Endodermal cell (in vitro differentiated cells): Measurements from ENCODE around the gene SPPL3. TPM values are rescaled to one million over a fixed set of nuclear protein-coding genes. Genes with fewer than 3 reads are reported as not detected.

Experiments
- DNase-seq: peaks from one replicate; pipeline ENCODE4 v3.0.0-alpha.2; 2017
- H3K27ac ChIP-seq: 2 replicates; pipeline ENCODE4 v1.5.1; 2013; ENCODE audit warnings: mild to moderate bottlenecking, low read depth, low read length, moderate library complexity
- H3K27me3 ChIP-seq: 2 replicates; pipeline ENCODE4 v1.6.1; 2013; ENCODE audit warnings: mild to moderate bottlenecking, low read length, moderate library complexity; ENCODE audit not compliant: insufficient read depth, control insufficient read depth, poor library complexity, severe bottlenecking
- H3K36me3 ChIP-seq: 2 replicates; pipeline ENCODE4 v1.7.0; 2013; ENCODE audit warnings: mild to moderate bottlenecking, low read length, moderate library complexity; ENCODE audit not compliant: control insufficient read depth, insufficient read depth
- H3K4me1 ChIP-seq: one replicate; pipeline ENCODE4 v1.7.0; 2013; ENCODE audit warnings: low read length; ENCODE audit not compliant: control insufficient read depth, insufficient read depth
- H3K4me3 ChIP-seq: 2 replicates; pipeline ENCODE4 v1.5.1; 2013; ENCODE audit warnings: mild to moderate bottlenecking, low read length, moderate library complexity
- H3K9ac ChIP-seq: 2 replicates; pipeline ENCODE4 v1.6.1; 2013; ENCODE audit warnings: mild to moderate bottlenecking, low read length, moderate library complexity; ENCODE audit not compliant: poor library complexity, severe bottlenecking; ENCODE audit errors: extremely low read depth
- H3K9me3 ChIP-seq: 2 replicates; pipeline ENCODE4 v1.6.1; 2013; ENCODE audit warnings: mild to moderate bottlenecking, low read length, moderate library complexity; ENCODE audit not compliant: control insufficient read depth
- H3K27ac Mint-ChIP-seq: 2 replicates; pipeline ENCODE4 v1.8.0; 2020; ENCODE audit warnings: mixed read lengths
- H3K27me3 Mint-ChIP-seq: 2 replicates; pipeline ENCODE4 v1.8.0; 2021; ENCODE audit warnings: mild to moderate bottlenecking, mixed read lengths; ENCODE audit not compliant: insufficient read depth
- H3K36me3 Mint-ChIP-seq: 2 replicates; pipeline ENCODE4 v1.8.0; 2020; ENCODE audit warnings: low read depth, mixed read lengths
- H3K4me1 Mint-ChIP-seq: 2 replicates; pipeline ENCODE4 v1.8.0; 2020; ENCODE audit warnings: mixed read lengths
- H3K4me3 Mint-ChIP-seq: 2 replicates; pipeline ENCODE4 v1.8.0; 2020; ENCODE audit warnings: mild to moderate bottlenecking, moderate library complexity, mixed read lengths
- H3K9me3 Mint-ChIP-seq: 2 replicates; pipeline ENCODE4 v1.8.0; 2020; ENCODE audit warnings: mild to moderate bottlenecking, mixed read lengths
- CTCF ChIP-seq: fragments of 200-600 bp; sonication (generic); conservative IDR thresholded peaks from 2 replicates; pipeline ENCODE4 v1.5.0; 2021; ENCODE audit warnings: antibody characterized with exemption, mild to moderate bottlenecking
- WGBS, 2 experiments: methylation state at CpG; one replicate each; pipeline versions ENCODE4 v1.1.5 to v1.1.7; 2013; ENCODE audit warnings: missing lambda C conversion rate in 2 of 2, mixed read lengths in 1 of 2; ENCODE audit not compliant: insufficient coverage in 1 of 2, insufficient read length in 1 of 2; 5-methylcytosine and 5-hydroxymethylcytosine counted together
- total RNA-seq, 2 donors: library from RNA; stranded (reverse); fragmentation: NEBNext Ultra II Directional in 1 of 2; extraction: Animal tissue kit (Norgen Biotek cat#: 25700) in 1 of 2; gene quantifications; 2 replicates in 1 of 2; 3 replicates in 1 of 2; pipeline ENCODE4 v1.2.1, GENCODE V29; 2021

The SPPL3 gene
- total RNA-seq, 2 donors from 2014 or later = 41.1 to 46.8 TPM

- no peak overlapping the region for H3K27ac ChIP-seq
- WGBS, 2 experiments = 97 to 100% methylated on average over 2 of the region's 2 CpGs
- H3K27me3 Mint-ChIP-seq = no peaks in the 10 kb centered on the region
- H3K9me3 ChIP-seq = peaks cover 25% of the 10 kb centered on the region
- no peaks in the 10 kb centered on the region for H3K4me1 ChIP-seq
- H3K4me3 ChIP-seq = no peak overlapping the region
- H3K9ac ChIP-seq = no peak overlapping the region
- no peak for DNase-seq
- TF ChIP-seq CTCF = no peak
- peaks cover 13% of the 10 kb centered on the region for H3K36me3 ChIP-seq
- no peaks in the 10 kb centered on the region for H3K4me1 Mint-ChIP-seq
- H3K27me3 ChIP-seq = no peaks in the 10 kb centered on the region
- peaks cover 19% of the 10 kb centered on the region for H3K9me3 Mint-ChIP-seq
- H3K4me3 Mint-ChIP-seq = no peak overlapping the region
- H3K36me3 Mint-ChIP-seq = peaks cover 20% of the 10 kb centered on the region
- no peak overlapping the region for H3K27ac Mint-ChIP-seq
These were observed 112.4 kb downstream of the SPPL3 start for GRCh38 chr12:120791669-120792176.

GRCh38 chr12:120790114-120790513, 114.0 kb downstream of the SPPL3 start:
- Mint-ChIP-seq H3K4me3 (no peak overlapping the region), H3K9me3 (peaks cover 3% of the 10 kb centered on the region), H3K36me3 (peaks cover 6% of the 10 kb centered on the region), H3K27me3 (no peaks in the 10 kb centered on the region), H3K4me1 (no peaks in the 10 kb centered on the region), H3K27ac (no peak overlapping the region)
- TF ChIP-seq CTCF = no peak
- peaks cover 4% of the 10 kb centered on the region for H3K36me3 ChIP-seq
- no peaks in the 10 kb centered on the region for H3K4me1 ChIP-seq
- no peaks in the 10 kb centered on the region for H3K27me3 ChIP-seq
- H3K9me3 ChIP-seq = peaks cover 9% of the 10 kb centered on the region
- DNase-seq = no peak
- H3K27ac ChIP-seq = no peak overlapping the region
- H3K4me3 ChIP-seq = no peak overlapping the region
- H3K9ac ChIP-seq = no peak overlapping the region
- WGBS, 2 experiments = 96 to 97% methylated on average over 5 of the region's 5 CpGs

GRCh38 chr12:120787889-120788288, 116.3 kb downstream of the SPPL3 start:
- Histone ChIP-seq H3K9ac (no peak overlapping the region), H3K27ac (no peak overlapping the region), H3K4me1 (no peaks in the 10 kb centered on the region), H3K9me3 (no peaks in the 10 kb centered on the region), H3K27me3 (no peaks in the 10 kb centered on the region), H3K36me3 (peaks cover 18% of the 10 kb centered on the region), H3K4me3 (no peak overlapping the region)
- TF ChIP-seq CTCF = no peak
- peaks cover 5% of the 10 kb centered on the region for H3K36me3 Mint-ChIP-seq
- no peak for DNase-seq
- H3K4me3 Mint-ChIP-seq = no peak overlapping the region
- no peak overlapping the region for H3K27ac Mint-ChIP-seq
- 86 to 97% methylated on average over 1 to 3 of the region's 3 CpGs for WGBS, 2 experiments
- no peaks in the 10 kb centered on the region for H3K4me1 Mint-ChIP-seq
- no peaks in the 10 kb centered on the region for H3K27me3 Mint-ChIP-seq
- H3K9me3 Mint-ChIP-seq = no peaks in the 10 kb centered on the region
